Esophagus mucosa (tissue), 1 donor: ENCODE data around the gene NAB1. TPM values are rescaled to one million over a fixed set of nuclear protein-coding genes. Genes with fewer than 3 reads are reported as not detected.
A peak's percentile ranks its signal among the peaks of the same experiment; 100 is the strongest.

Experiments
- ATAC-seq: fragments of 200-7000 bp; cut with Tn5 transposase; one replicate; pipeline ENCODE4 v1.9.1; 2020
- total RNA-seq: library from RNA; stranded (reverse); gene quantifications from one replicate; pipeline ENCODE4 v1.2.4, GENCODE V29; 2023
- donor health status: DM: yes; HTN: yes; CAD: no.

The NAB1 gene
- total RNA-seq, 1 donor from 2014 or later: 45.2 TPM

DNA sequence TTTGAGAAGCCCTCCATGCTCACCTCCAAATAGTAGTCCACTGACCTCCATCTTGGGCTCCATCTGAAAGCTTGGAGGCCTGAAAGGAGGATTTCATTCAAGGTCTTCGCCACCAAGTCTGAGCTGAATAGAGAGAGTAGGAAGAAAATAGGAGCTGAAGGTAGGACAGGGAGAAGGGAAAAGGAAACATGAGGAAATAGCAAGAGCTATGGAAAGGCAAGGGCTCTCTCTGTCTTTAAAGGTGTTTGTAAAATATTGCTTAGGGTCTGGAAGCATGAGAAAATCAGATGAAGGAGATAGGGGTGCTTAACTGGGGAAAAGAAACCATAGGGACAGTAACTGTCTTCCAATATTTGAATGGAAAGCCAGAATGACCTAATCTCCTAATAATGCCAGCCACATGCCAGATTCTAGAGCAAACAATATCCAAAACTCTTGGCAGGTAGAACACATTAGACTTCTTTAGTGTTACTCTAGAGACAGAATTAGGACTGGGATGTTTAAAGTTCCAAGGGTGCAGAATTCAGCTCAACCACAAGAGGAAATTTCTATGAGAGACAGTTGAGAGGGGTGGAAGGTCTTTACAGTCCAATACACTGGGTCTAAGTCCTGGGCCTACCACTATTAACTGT lies 67.4 kb downstream of the NAB1 start:
- ATAC-seq: no peak

DNA sequence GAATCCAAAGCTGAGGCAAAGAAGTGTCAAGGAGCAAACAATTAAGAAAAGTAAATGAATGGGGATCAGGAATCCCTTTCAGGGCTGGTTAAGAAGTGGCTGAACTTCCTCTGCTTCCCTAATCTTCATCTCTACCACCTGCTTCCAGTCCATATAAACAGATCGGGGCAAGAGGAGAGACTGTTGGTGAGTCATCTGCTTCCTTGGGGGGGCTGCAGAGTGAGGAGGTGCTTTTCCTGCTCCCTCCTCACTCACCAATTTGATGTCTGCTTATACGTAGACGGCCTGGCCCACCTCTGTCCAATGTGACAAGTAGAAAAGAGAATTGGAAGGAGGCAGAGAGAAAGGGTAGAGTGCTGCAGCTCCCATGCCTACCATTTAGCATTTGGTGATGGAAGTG lies 68.4 kb downstream of the NAB1 start:
- no peak for ATAC-seq

DNA sequence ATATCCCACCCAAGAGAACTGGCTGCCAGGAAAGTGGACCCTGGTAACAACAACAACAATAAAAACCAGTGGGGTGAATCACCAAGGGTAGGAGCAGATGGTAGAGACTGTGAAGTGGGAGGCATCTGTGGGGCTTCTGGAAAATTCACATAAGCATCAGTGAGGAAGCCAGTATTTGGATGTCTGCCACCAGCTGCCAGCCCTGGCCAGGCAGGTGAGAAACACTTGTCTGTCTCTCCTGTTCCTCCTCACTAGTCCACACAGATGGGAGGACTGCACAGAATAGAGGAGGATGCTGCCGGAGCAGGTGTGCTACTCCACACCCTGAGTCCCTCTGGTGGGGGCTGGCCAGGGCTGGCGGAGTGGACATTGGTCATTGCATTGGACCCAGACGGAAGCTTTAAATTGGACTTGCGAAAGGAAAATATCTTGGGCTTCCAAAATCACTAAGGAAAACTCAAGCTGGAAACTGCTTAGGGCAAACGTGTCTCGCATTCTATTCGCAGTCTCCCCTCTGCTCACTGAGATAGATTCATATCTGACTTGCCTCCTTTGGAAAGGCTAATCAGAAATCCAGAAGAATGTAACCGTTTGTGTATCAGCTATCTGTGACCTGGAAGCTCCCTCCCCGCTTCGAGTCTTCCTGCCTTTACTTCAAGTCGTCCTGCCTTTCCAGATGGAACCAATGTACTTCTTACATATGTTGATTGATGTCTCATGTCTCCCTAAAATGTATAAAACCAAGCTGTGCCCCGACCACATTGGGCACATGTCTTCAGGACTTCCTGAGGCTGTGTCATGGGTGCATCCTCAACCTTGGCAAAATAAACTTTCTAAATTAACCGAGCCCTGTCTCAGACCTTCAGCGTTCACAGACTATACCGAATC lies 69.1 kb downstream of the NAB1 start:
- ATAC-seq: no peak

DNA sequence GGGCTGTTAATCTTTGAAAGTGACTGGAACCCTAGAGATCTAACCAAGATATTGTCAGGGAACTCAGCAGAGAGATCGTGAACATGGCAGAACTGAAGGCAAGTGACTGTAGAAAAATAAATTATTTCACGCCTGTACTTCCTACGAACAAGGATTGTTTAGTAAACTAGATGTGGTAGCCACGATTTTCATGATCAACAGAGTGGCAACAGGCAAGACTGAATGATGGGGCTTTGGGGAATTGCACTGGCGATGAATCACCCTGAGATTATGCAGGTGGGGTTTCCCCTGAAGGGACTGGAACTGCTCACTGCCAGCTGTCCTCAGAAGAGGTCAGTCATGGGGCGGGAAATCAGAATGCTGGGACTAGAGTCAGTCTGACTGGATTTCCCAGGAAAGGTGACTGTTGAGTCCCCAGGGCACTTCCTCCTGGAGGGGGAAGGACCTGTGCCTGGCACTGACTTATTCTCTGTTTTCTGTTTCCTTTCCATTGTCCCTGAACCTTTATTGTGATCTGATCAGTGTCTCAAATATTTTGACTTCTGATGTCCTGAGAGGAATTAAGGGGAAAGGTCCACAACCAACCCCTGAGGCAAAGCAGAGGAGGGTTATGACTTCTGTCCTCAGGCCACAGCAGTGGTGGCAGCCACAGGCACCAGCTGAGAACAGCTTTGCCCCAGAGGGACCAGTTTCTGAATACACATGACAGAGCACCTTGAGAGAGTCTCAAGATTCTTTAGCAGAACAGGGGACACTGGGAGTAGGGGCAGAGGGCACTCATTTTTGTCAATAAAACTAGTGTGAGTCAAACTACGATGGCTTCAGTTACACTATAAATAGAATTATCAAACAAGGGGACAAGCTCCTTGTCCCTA lies 70.0 kb downstream of the NAB1 start:
- peak; percentile 98 for ATAC-seq

DNA sequence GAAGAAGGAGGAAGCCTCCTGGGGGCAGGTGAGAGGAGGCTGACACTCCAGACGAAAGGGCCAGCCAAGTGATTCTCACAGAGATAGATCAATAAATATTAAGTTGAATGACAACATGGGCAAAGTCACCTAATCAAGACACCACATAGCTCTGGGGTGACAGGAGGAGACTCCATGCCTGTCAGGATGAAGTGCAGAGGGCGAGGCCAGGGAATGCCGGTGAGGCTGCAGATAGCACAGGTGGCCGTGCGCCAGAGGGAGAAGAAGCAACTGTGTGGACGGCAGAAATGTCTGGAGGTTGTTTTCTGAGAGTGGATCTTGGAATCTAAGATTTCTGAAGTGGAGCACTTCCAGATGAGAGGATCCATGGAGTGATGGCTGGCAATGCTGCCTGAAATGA lies 71.4 kb downstream of the NAB1 start:
- no peak for ATAC-seq

DNA sequence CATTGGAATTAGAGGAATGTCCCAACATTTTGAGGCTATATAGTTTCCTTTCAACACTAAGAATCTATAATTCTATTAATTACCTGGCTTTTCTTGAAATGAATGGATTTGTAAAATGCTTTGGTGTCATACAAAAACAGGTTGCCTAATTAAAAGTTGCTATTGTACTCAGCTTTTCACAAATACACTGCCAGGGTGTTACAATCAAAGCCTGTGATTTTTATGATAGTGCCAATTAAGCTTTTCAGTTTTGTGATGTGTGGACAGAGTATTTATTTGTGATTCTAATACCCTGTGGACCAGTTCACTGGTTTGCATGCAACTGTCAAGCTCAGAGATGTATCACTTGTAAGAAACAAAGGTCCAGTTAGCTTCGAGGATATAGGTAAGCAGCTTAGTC lies 71.8 kb downstream of the NAB1 start:
- ATAC-seq: no peak

DNA sequence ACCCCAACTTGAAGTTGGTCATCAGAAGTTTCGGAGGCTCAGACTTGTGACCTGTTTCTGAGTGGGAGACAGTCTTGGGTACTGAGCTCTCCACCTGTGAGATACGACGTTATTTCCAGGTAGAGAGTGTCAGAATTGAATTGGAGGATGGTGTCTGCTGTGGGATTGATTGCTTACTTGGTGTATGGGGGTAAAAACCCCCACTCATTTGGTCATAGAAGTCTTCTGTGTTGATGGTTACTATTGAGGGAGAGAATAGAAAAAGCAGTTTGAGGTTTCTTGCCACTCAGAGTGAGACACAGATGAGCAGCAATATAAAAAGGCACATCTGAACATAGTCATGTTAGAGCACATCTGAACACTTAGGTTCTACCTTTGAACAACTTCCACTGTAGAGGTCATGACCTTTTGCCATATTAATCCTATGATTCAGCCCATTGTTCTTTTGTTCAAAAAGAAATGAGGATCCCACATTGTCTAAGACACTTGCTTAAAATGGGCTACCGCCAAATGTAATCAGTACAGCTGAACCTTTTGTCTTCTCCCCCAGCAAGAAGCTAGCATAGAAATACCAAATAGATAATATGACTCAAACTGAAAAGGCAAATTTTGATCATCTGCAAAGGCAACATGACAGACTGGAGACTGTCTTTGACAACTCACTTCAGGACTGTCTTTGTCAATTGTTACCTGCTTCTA lies 73.3 kb downstream of the NAB1 start:
- peak; percentile 54 for ATAC-seq

- ATAC-seq: no peak
Observed at GRCh38 chr2:190722835-190723234, 74.0 kb downstream of the NAB1 start.

- no peak for ATAC-seq
Observed at GRCh38 chr2:190723397-190724090, 74.7 kb downstream of the NAB1 start.

DNA sequence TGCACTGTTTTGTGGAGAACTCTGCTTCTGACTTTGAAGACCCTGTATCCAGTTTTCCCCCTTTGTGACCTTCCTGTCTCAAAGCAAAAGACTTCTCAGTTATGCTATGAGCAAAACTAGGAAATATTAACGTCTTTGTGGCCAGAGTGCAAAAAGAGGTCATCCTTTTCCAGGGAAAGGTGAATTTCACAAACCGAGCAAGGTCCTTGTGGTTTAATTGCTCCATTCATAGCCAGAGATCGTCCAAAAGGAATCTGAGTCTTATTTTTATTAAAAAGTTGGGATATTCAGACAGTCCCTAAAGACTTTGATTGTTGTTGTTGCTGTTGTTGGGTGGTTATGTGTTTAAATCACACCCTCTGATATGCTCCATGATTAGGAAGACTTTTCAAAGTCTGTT lies 77.4 kb downstream of the NAB1 start:
- ATAC-seq: no peak

- no peak for ATAC-seq
Observed at GRCh38 chr2:190736355-190736754, 87.5 kb downstream of the NAB1 start.

DNA sequence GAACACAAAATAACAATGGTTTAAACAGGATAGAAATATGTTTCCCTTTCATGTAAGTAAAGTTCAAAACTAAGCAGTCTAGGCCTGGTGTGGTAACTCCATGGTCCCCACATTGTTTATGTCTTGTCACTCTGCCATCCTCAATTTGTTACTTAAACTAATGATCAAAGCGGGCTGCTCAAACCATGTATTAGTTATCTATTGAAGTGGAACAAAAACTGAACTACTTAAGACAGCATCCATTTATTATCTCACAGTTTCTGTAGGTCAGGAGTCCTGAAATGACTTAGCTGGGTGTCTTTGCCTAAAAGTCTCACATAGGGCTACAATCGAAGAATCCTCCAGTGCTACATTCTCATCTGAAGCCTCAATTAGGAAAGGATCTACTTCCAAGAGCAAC lies 91.6 kb downstream of the NAB1 start:
- ATAC-seq: no peak

Other genes with a start within 250 kb of the NAB1 start
- 59.2 TPM for gene MFSD6, start 240.7 kb upstream of the NAB1 start, total RNA-seq
- gene NEMP2, start 114.4 kb upstream of the NAB1 start, total RNA-seq: 3.8 TPM
- 25.9 TPM for gene GLS, start 231.7 kb downstream of the NAB1 start, total RNA-seq